GM21737 (cell line): ENCODE results near the gene UMPS.
"Not testable (repeated sequence)": the region's sequence is repeated elsewhere in the genome, so short reads cannot be mapped to it uniquely, and the experiment has no call there.

Experiments used
- ATAC-seq: cut with Tn5 transposase; IDR thresholded peaks from one replicate; pipeline ENCODE4 v1.9.1; 2021; ENCODE audit warnings: mild to moderate bottlenecking, moderate library complexity; ENCODE audit not compliant: unreplicated experiment

UMPS gene

GRCh38 chr3:124705552-124705951, 24.7 kb upstream of the UMPS start:
- ATAC-seq = no peak

GRCh38 chr3:124707223-124707622, 23.0 kb upstream of the UMPS start:
- ATAC-seq = not testable (repeated sequence)

GRCh38 chr3:124707656-124708062, 22.6 kb upstream of the UMPS start:
- no peak for ATAC-seq

GRCh38 chr3:124714223-124714853, 15.9 kb upstream of the UMPS start:
- no peak for ATAC-seq

GRCh38 chr3:124722589-124722988, 7.7 kb upstream of the UMPS start:
- no peak for ATAC-seq

GRCh38 chr3:124730941-124731297, 667 bp downstream of the UMPS start:
- no peak for ATAC-seq

- ATAC-seq = no peak
Observed at GRCh38 chr3:124731760-124732159, 1.5 kb downstream of the UMPS start.

GRCh38 chr3:124741027-124741426, 10.8 kb downstream of the UMPS start:
- ATAC-seq = no peak

GRCh38 chr3:124745756-124746155, 15.5 kb downstream of the UMPS start:
- no peak for ATAC-seq

- ATAC-seq = no peak
Observed at GRCh38 chr3:124747111-124747981, 17.1 kb downstream of the UMPS start.

GRCh38 chr3:124748560-124749198, 18.4 kb downstream of the UMPS start:
- no peak for ATAC-seq

- not testable (repeated sequence) for ATAC-seq
Observed at GRCh38 chr3:124749877-124750276, 19.6 kb downstream of the UMPS start.

- no peak for ATAC-seq
Observed at GRCh38 chr3:124751501-124751900, 21.2 kb downstream of the UMPS start.

- no peak for ATAC-seq
Observed at GRCh38 chr3:124752051-124752450, 21.8 kb downstream of the UMPS start.

GRCh38 chr3:124757926-124758325, 27.7 kb downstream of the UMPS start:
- not testable (repeated sequence) for ATAC-seq

- no peak for ATAC-seq
Observed at GRCh38 chr3:124758851-124759635, 28.8 kb downstream of the UMPS start.

GRCh38 chr3:124759666-124760401, 29.6 kb downstream of the UMPS start:
- no peak for ATAC-seq

- ATAC-seq = no peak
Observed at GRCh38 chr3:124760601-124761000, 30.3 kb downstream of the UMPS start.

GRCh38 chr3:124761250-124761796, 31.1 kb downstream of the UMPS start:
- no peak for ATAC-seq
